NCI-H1436 treated with DMSO at 0.1 percent for 48 hours (cell line): ENCODE data around the gene C10orf90.

Experiments
- DNase-seq: peaks from one replicate; lab custom pipeline; 2025; lab: John Stamatoyannopoulos, UW

Gene C10orf90

GRCh38 chr10:126549344-126549743 is 121.1 kb downstream of the C10orf90 start:
- no peak for DNase-seq

- no peak for DNase-seq
These were observed 125.9 kb downstream of the C10orf90 start for GRCh38 chr10:126544565-126544964.

GRCh38 chr10:126538439-126539135 is 131.9 kb downstream of the C10orf90 start:
- no peak for DNase-seq

- no peak for DNase-seq
These were observed 133.8 kb downstream of the C10orf90 start for GRCh38 chr10:126536656-126537055.

- no peak for DNase-seq
These were observed 134.3 kb downstream of the C10orf90 start for GRCh38 chr10:126536148-126536547.

GRCh38 chr10:126533644-126534043 is 136.8 kb downstream of the C10orf90 start:
- DNase-seq: no peak

GRCh38 chr10:126528315-126528835 is 142.1 kb downstream of the C10orf90 start:
- no peak for DNase-seq

GRCh38 chr10:126527645-126528314 is 142.7 kb downstream of the C10orf90 start:
- no peak for DNase-seq

GRCh38 chr10:126525326-126525725 is 145.2 kb downstream of the C10orf90 start:
- no peak for DNase-seq

GRCh38 chr10:126524526-126524925 is 146.0 kb downstream of the C10orf90 start:
- no peak for DNase-seq

- DNase-seq: no peak
These were observed 147.4 kb downstream of the C10orf90 start for GRCh38 chr10:126523071-126523470.

GRCh38 chr10:126521399-126521798 is 149.1 kb downstream of the C10orf90 start:
- no peak for DNase-seq

GRCh38 chr10:126520751-126521317 is 149.7 kb downstream of the C10orf90 start:
- DNase-seq: no peak

GRCh38 chr10:126519992-126520391 is 150.5 kb downstream of the C10orf90 start:
- no peak for DNase-seq

- no peak for DNase-seq
These were observed 151.3 kb downstream of the C10orf90 start for GRCh38 chr10:126519185-126519584.

GRCh38 chr10:126518218-126519080 is 152.0 kb downstream of the C10orf90 start:
- no peak for DNase-seq

- DNase-seq: no peak
These were observed 154.0 kb downstream of the C10orf90 start for GRCh38 chr10:126516515-126516914.

- no peak for DNase-seq
These were observed 158.5 kb downstream of the C10orf90 start for GRCh38 chr10:126511917-126512479.

- no peak for DNase-seq
These were observed 161.3 kb downstream of the C10orf90 start for GRCh38 chr10:126509182-126509581.

- DNase-seq: no peak
These were observed 161.9 kb downstream of the C10orf90 start for GRCh38 chr10:126508535-126509040.

GRCh38 chr10:126504761-126505112 is 165.8 kb downstream of the C10orf90 start:
- no peak for DNase-seq
